ENCODE data around the gene KCNQ1OT1.

DNA sequence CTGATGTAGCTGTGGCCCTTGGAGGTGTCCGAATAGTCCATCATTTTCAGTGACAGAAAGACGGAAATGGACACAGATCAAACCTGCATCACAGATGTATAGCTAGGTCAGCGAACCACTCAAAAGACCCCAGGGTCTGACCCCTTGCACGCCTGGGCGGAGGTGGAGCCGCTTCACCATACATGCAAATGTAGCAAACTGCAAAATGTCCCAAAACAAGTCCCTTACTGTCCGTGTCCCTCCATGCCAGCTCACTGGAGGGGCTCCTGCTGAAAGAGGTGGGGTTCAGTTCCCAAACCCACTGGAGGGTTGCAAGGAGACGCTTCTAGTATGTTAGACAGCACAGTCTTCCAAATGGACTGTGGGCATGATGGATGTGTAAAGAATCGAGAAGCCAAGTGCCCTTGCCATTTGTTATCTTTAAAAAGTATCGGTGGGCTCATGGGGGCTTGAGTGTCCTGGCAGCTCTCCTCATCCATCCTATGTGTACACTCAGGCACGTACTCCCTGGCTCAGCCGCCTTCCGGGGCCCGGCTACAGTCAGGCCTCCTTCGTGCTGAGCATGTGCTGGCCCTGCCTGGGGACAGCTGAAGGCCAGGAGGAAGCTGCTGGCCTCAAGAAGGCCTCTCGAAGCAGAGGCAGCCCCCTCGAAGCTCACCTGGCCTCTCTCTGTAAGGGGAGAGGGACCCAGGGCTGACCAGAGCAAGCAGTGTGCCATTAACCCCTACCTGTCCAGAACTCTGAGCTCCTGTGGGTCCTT is 20.2 kb upstream of the KCNQ1OT1 start:
- TF ChIP-seq, protein P1, sequence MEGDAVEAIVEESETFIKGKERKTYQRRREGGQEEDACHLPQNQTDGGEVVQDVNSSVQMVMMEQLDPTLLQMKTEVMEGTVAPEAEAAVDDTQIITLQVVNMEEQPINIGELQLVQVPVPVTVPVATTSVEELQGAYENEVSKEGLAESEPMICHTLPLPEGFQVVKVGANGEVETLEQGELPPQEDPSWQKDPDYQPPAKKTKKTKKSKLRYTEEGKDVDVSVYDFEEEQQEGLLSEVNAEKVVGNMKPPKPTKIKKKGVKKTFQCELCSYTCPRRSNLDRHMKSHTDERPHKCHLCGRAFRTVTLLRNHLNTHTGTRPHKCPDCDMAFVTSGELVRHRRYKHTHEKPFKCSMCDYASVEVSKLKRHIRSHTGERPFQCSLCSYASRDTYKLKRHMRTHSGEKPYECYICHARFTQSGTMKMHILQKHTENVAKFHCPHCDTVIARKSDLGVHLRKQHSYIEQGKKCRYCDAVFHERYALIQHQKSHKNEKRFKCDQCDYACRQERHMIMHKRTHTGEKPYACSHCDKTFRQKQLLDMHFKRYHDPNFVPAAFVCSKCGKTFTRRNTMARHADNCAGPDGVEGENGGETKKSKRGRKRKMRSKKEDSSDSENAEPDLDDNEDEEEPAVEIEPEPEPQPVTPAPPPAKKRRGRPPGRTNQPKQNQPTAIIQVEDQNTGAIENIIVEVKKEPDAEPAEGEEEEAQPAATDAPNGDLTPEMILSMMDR (IDR thresholded peaks at IDR 0.05 in 4 of 5, conservative IDR thresholded peaks at IDR 0.05 in 1 of 5), result no peak
- TF ChIP-seq POLR2A (IDR thresholded peaks at IDR 0.05), result no peak

Measured in gastrocnemius medialis (tissue), 4 donors.